ENCODE results near the gene RFC3.

RFC3 gene

GRCh38 chr13:33796095-33796494, 21.9 kb upstream of the RFC3 start:
- no peaks in the 10 kb centered on the region for H3K4me1 ChIP-seq (ENCODE audit: insufficient read depth, poor library complexity, severe bottlenecking)
- no peak for TF ChIP-seq CTCF (IDR thresholded peaks at IDR 0.05; ENCODE audit: poor library complexity, severe bottlenecking)
- no peak overlapping the region for H3K27ac ChIP-seq (ENCODE audit: poor library complexity, severe bottlenecking)
- H3K36me3 ChIP-seq (ENCODE audit: low read depth): no peaks in the 10 kb centered on the region
- no peaks in the 10 kb centered on the region for H3K9me3 ChIP-seq (ENCODE audit: severe bottlenecking)
- H3K4me3 ChIP-seq (ENCODE audit: severe bottlenecking): no peak overlapping the region
- DNase-seq (ENCODE audit: low spot score) (no peak), ATAC-seq (ENCODE audit: low read depth) (no peak)
- no peaks in the 10 kb centered on the region for H3K27me3 ChIP-seq (ENCODE audit: insufficient read depth, poor library complexity, severe bottlenecking)

DNA sequence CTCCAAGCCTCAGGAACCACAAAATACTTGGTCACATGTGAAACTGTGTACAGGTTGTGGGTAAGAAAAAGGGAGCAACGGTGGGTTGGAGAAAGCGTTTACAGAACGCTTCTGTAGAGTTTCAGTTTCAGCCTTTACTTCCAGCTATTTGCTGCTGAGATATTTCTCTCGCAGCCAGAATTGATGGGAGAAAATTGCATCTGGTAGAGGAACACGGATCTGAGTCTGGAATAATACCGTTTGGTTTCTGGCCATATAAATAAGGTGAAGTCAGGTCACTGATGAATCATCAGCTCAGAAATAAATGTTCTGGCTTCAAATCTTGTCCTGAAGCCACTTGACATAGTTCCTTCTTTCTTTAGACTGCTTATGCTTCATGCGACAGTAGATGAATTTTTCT, 20.3 kb upstream of the RFC3 start:
- no peaks in the 10 kb centered on the region for H3K9me3 ChIP-seq (ENCODE audit: severe bottlenecking)
- no peak for ATAC-seq (ENCODE audit: low read depth)
- DNase-seq (ENCODE audit: low spot score): no peak
- no peak overlapping the region for H3K27ac ChIP-seq (ENCODE audit: poor library complexity, severe bottlenecking)
- H3K4me3 ChIP-seq (ENCODE audit: severe bottlenecking): no peak overlapping the region
- no peaks in the 10 kb centered on the region for H3K27me3 ChIP-seq (ENCODE audit: insufficient read depth, poor library complexity, severe bottlenecking)
- no peak for TF ChIP-seq CTCF (IDR thresholded peaks at IDR 0.05; ENCODE audit: poor library complexity, severe bottlenecking)
- no peaks in the 10 kb centered on the region for H3K4me1 ChIP-seq (ENCODE audit: insufficient read depth, poor library complexity, severe bottlenecking)
- H3K36me3 ChIP-seq (ENCODE audit: low read depth): no peaks in the 10 kb centered on the region

GRCh38 chr13:33798023-33798422, 19.9 kb upstream of the RFC3 start:
- Histone ChIP-seq H3K4me1 (ENCODE audit: insufficient read depth, poor library complexity, severe bottlenecking) (no peaks in the 10 kb centered on the region), H3K27me3 (ENCODE audit: insufficient read depth, poor library complexity, severe bottlenecking) (no peaks in the 10 kb centered on the region), H3K4me3 (ENCODE audit: severe bottlenecking) (no peak overlapping the region), H3K27ac (ENCODE audit: poor library complexity, severe bottlenecking) (no peak overlapping the region), H3K9me3 (ENCODE audit: severe bottlenecking) (no peaks in the 10 kb centered on the region), H3K36me3 (ENCODE audit: low read depth) (no peaks in the 10 kb centered on the region)
- ATAC-seq (ENCODE audit: low read depth) (no peak), DNase-seq (ENCODE audit: low spot score) (no peak)
- TF ChIP-seq CTCF (IDR thresholded peaks at IDR 0.05; ENCODE audit: poor library complexity, severe bottlenecking): no peak

GRCh38 chr13:33799950-33800592, 17.9 kb upstream of the RFC3 start:
- H3K36me3 ChIP-seq (ENCODE audit: low read depth): no peaks in the 10 kb centered on the region
- no peak overlapping the region for H3K4me3 ChIP-seq (ENCODE audit: severe bottlenecking)
- H3K27me3 ChIP-seq (ENCODE audit: insufficient read depth, poor library complexity, severe bottlenecking): no peaks in the 10 kb centered on the region
- no peaks in the 10 kb centered on the region for H3K9me3 ChIP-seq (ENCODE audit: severe bottlenecking)
- DNase-seq (ENCODE audit: low spot score): no peak
- ATAC-seq (ENCODE audit: low read depth): peak; percentile 38; the same call in 1 of the 3 replicates
- no peak overlapping the region for H3K27ac ChIP-seq (ENCODE audit: poor library complexity, severe bottlenecking)
- peak; percentile 64 for TF ChIP-seq CTCF (IDR thresholded peaks at IDR 0.05; ENCODE audit: poor library complexity, severe bottlenecking)
- no peaks in the 10 kb centered on the region for H3K4me1 ChIP-seq (ENCODE audit: insufficient read depth, poor library complexity, severe bottlenecking)

DNA sequence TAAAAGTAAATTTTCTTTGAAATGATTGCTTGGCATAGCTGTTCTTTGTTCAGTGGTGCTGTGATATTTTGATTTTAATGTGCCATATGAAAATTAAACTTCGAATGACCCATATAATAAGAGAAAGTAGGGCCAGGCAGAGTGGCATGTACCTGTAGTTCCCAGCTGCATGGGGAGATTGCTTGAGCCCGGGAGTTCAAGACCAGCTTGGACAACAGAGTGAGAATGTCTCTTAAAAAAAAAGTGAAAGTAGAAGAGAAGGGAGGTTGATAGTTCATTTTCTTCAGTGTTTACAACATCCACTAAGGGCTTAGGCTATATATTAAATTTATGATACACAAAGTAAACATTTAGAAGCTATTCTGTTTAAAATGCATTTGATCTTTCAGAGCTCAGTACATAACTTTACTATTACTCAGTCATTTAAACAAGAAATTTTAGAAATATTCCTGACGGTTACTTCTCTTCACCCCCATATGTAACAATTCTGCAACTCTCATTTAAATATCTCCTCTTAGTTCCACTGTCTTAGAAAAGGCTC, 17.2 kb upstream of the RFC3 start:
- no peak overlapping the region for H3K4me3 ChIP-seq (ENCODE audit: severe bottlenecking)
- DNase-seq (ENCODE audit: low spot score) (no peak), ATAC-seq (ENCODE audit: low read depth) (no peak)
- H3K27me3 ChIP-seq (ENCODE audit: insufficient read depth, poor library complexity, severe bottlenecking): no peaks in the 10 kb centered on the region
- no peaks in the 10 kb centered on the region for H3K4me1 ChIP-seq (ENCODE audit: insufficient read depth, poor library complexity, severe bottlenecking)
- no peak overlapping the region for H3K27ac ChIP-seq (ENCODE audit: poor library complexity, severe bottlenecking)
- no peaks in the 10 kb centered on the region for H3K9me3 ChIP-seq (ENCODE audit: severe bottlenecking)
- TF ChIP-seq CTCF (IDR thresholded peaks at IDR 0.05; ENCODE audit: poor library complexity, severe bottlenecking): no peak
- no peaks in the 10 kb centered on the region for H3K36me3 ChIP-seq (ENCODE audit: low read depth)
